Measurements from ENCODE around the gene SHROOM2. TPM values are rescaled to one million over a fixed set of nuclear protein-coding genes. Genes with fewer than 3 reads are reported as not detected.
"Not testable (repeated sequence)": the region's sequence is repeated elsewhere in the genome, so short reads cannot be mapped to it uniquely, and the experiment has no call there.

SHROOM2 gene
- total RNA-seq, 8 experiments from 2014 or later: 2.5 to 65.1 (median 18.8) TPM

GRCh38 chrX:9851890-9852289 is 65.7 kb downstream of the SHROOM2 start:
- WGBS, 10 experiments: 51 to 85% (median 63%) methylated on average over 1 to 5 of the region's 6 CpGs; no CpG with 5 or more reads in 6 of the 10 experiments

GRCh38 chrX:9853307-9853706 is 67.1 kb downstream of the SHROOM2 start:
- in situ Hi-C loops (cut with MboI; ENCODE audit: low pct_unique_long_range_greater_than_20kb in 2 of 9, low sequenced_read_pairs in 9 of 9, unreplicated experiment in 9 of 9): no loop called here
- Histone ChIP-seq H3K4me3 (no peak overlapping the region), H3K27ac (no peak overlapping the region), H3K4me1 (replicated peaks in 1 of 2) (peaks cover 28 to 32% of the 10 kb centered on the region in 2 donors)
- 86 to 89% methylated on average over 1 to 3 of the region's 4 CpGs; no CpG with 5 or more reads in 8 of the 10 experiments for WGBS, 10 experiments
- no peak for ATAC-seq (replicated peaks in 6 of 8)

More at GRCh38 chrX:9851890-9852289, 65.7 kb downstream of the SHROOM2 start:
- no peak overlapping the region for H3K27ac ChIP-seq
- in situ Hi-C loops (cut with MboI; ENCODE audit: low pct_unique_long_range_greater_than_20kb in 2 of 9, low sequenced_read_pairs in 9 of 9, unreplicated experiment in 9 of 9): no loop called here
- peaks cover 15 to 19% of the 10 kb centered on the region in 2 donors for H3K4me1 ChIP-seq (replicated peaks in 1 of 2)
- no peak for ATAC-seq (replicated peaks in 6 of 8)
- no peak overlapping the region for H3K4me3 ChIP-seq

DNA sequence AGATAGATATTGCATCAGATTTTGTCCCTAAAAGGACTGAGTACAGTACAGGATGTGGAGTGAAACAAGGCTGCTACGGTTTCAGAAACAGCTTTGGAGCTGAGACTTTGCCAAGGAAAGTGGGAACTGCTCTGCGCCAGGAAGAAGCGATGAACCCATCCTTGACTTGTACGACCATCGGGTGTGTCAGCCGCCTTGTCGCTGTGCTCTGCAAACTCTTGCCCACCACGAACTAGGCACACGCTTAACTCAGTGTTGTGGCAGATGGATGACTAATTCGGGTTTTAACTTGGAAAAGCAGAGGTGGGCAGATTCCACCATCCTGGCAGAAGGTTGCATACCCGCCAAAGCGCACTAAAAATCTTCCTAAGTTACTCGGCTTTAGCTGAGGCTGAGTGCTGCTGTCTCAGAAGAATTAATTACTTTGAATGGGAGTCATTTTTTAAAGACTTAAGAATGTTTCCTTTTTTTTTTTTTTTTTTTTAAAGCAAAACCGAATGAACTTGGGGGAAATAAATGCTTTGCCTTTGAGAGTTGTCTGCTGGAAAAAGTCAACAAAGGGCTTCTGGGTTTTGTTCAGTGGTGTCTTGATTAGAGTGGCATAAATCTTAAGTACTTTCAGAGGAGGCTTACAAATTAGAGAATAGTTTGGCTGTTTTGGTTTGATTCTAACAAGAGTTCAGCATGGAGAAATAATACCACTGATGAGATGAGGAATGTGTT is 69.5 kb downstream of the SHROOM2 start:
- H3K4me1 ChIP-seq (replicated peaks in 1 of 2): peaks cover 37 to 45% of the 10 kb centered on the region in 2 donors
- in situ Hi-C loops (cut with MboI; ENCODE audit: low pct_unique_long_range_greater_than_20kb in 2 of 9, low sequenced_read_pairs in 9 of 9, unreplicated experiment in 9 of 9): no loop called here
- H3K27ac ChIP-seq: no peak overlapping the region
- WGBS, 10 experiments: 0 to 83% (median 54%) methylated on average over 1 to 12 of the region's 14 CpGs; no CpG with 5 or more reads in 4 of the 10 experiments
- H3K4me3 ChIP-seq: no peak overlapping the region
- ATAC-seq (replicated peaks in 6 of 8): peak in 2 of 8 experiments; percentile 6 to 9

DNA sequence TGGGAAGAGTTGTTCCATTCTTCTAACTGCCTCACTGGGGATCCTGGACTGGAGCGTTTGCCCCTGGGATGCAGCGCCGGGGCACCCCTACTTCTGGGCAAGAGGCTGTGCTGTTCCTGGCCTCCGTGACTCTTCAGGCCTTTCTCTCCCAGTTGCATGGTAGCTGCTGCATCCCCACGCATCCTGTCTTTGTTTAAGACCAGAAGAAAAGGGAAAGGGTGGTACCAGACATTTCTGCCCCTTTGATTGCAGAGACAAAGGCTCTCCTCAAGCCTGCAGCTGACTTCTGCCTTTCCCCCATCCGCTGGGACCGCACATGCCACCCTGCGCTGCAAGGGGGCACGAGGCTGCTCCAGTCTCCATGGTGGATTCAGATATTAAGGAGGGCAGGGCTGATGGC is 70.4 kb downstream of the SHROOM2 start:
- peak overlapping the region in 1 of 2 donors; percentile 75 for H3K27ac ChIP-seq
- H3K4me1 ChIP-seq (replicated peaks in 1 of 2): peaks cover 37 to 45% of the 10 kb centered on the region in 2 donors
- 0 to 40% methylated on average over 1 to 4 of the region's 9 CpGs; no CpG with 5 or more reads in 8 of the 10 experiments for WGBS, 10 experiments
- no peak overlapping the region for H3K4me3 ChIP-seq
- peak in 1 of 8 experiments; percentile 3 for ATAC-seq (replicated peaks in 6 of 8)
- in situ Hi-C loops (cut with MboI; ENCODE audit: low pct_unique_long_range_greater_than_20kb in 2 of 9, low sequenced_read_pairs in 9 of 9, unreplicated experiment in 9 of 9): no loop called here

- peak overlapping the region; percentile 73 to 75 for H3K27ac ChIP-seq
- WGBS, 10 experiments: 55 to 75% (median 65%) methylated on average over 4 to 10 of the region's 21 CpGs; no CpG with 5 or more reads in 7 of the 10 experiments
- peaks cover 37 to 45% of the 10 kb centered on the region in 2 donors for H3K4me1 ChIP-seq (replicated peaks in 1 of 2)
- H3K4me3 ChIP-seq: no peak overlapping the region
- in situ Hi-C loops (cut with MboI; ENCODE audit: low pct_unique_long_range_greater_than_20kb in 2 of 9, low sequenced_read_pairs in 9 of 9, unreplicated experiment in 9 of 9): no loop called here
- ATAC-seq (replicated peaks in 6 of 8): peak in 5 of 8 experiments; percentile 88 to 92 (median 89)
Measured at GRCh38 chrX:9857575-9858474, 71.6 kb downstream of the SHROOM2 start.

GRCh38 chrX:9858684-9859083 is 72.5 kb downstream of the SHROOM2 start:
- H3K4me3 ChIP-seq; in situ Hi-C loops (cut with MboI; ENCODE audit: low pct_unique_long_range_greater_than_20kb in 2 of 9, low sequenced_read_pairs in 9 of 9, unreplicated experiment in 9 of 9); ATAC-seq (replicated peaks in 6 of 8): not testable (repeated sequence)
- peaks cover 37 to 45% of the 10 kb centered on the region in 2 donors for H3K4me1 ChIP-seq (replicated peaks in 1 of 2)
- 60 to 100% (median 92%) methylated on average over 1 to 9 of the region's 11 CpGs; no CpG with 5 or more reads in 6 of the 10 experiments for WGBS, 10 experiments
- peak overlapping the region; percentile 73 to 75 for H3K27ac ChIP-seq

GRCh38 chrX:9859711-9860555 is 73.7 kb downstream of the SHROOM2 start:
- in situ Hi-C loops (cut with MboI; ENCODE audit: low pct_unique_long_range_greater_than_20kb in 2 of 9, low sequenced_read_pairs in 9 of 9, unreplicated experiment in 9 of 9): no loop called here
- 4 to 82% (median 50%) methylated on average over 2 to 8 of the region's 14 CpGs; no CpG with 5 or more reads in 5 of the 10 experiments for WGBS, 10 experiments
- H3K4me3 ChIP-seq: no peak overlapping the region
- ATAC-seq (replicated peaks in 6 of 8): peak in 4 of 8 experiments; percentile 28 to 60 (median 40)
- peaks cover 31 to 37% of the 10 kb centered on the region in 2 donors for H3K4me1 ChIP-seq (replicated peaks in 1 of 2)
- H3K27ac ChIP-seq: peak overlapping the region; percentile 14 to 55

DNA sequence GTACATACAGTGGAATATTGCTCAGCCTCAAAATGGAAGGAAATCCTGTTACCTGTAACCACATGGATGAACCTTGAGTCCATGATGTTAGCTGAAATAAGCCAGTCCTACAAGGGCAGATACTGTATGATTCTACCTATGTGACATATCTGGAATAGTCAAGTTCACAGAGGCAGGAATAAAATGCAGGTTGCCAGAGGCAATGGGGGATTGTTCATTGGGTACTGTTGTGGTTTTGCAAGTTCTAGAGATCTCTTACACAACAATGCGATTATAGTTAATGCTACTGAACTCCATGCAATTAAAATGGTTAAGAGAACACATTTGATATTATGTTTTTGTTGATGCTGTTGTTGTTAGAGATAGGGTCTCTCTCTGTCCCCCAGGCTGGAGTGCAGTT is 74.6 kb downstream of the SHROOM2 start:
- Histone ChIP-seq H3K4me1 (replicated peaks in 1 of 2) (peaks cover 24 to 32% of the 10 kb centered on the region in 2 donors), H3K4me3 (no peak overlapping the region), H3K27ac (no peak overlapping the region)
- ATAC-seq (replicated peaks in 6 of 8): no peak
- WGBS, 10 experiments: 43 to 100% (median 80%) methylated on average over 1 of the region's 1 CpG; no CpG with 5 or more reads in 7 of the 10 experiments
- in situ Hi-C loops (cut with MboI; ENCODE audit: low pct_unique_long_range_greater_than_20kb in 2 of 9, low sequenced_read_pairs in 9 of 9, unreplicated experiment in 9 of 9): no loop called here

DNA sequence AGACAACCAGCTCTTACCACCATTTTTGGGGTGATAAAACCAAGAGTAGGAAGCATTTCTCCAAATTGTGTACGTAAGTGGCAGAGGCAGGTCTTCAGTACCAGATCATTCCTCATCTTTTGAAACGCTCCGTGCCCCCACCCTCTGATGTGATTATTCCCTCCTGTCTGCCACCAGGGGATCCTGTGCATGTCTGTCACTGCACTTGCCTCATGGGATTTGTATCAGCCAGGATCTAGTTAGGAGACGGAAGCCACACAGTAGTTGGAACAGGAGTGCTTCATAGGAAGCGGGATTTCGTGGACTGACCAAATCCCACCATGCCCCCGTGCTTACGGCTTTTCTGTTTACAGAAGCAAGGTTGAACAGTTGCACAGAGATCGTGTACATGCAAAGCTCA is 75.5 kb downstream of the SHROOM2 start:
- peaks cover 24 to 32% of the 10 kb centered on the region in 2 donors for H3K4me1 ChIP-seq (replicated peaks in 1 of 2)
- ATAC-seq (replicated peaks in 6 of 8): no peak
- in situ Hi-C loops (cut with MboI; ENCODE audit: low pct_unique_long_range_greater_than_20kb in 2 of 9, low sequenced_read_pairs in 9 of 9, unreplicated experiment in 9 of 9): no loop called here
- H3K4me3 ChIP-seq: no peak overlapping the region
- 80 to 100% (median 92%) methylated on average over 1 to 6 of the region's 9 CpGs; no CpG with 5 or more reads in 5 of the 10 experiments for WGBS, 10 experiments
- no peak overlapping the region for H3K27ac ChIP-seq

- ATAC-seq (replicated peaks in 6 of 8): peak in 1 of 8 experiments; percentile 56
- no peak overlapping the region for H3K27ac ChIP-seq
- 0 to 100% (median 40%) methylated on average over 1 to 2 of the region's 11 CpGs; no CpG with 5 or more reads in 7 of the 10 experiments for WGBS, 10 experiments
- in situ Hi-C loops (cut with MboI; ENCODE audit: low pct_unique_long_range_greater_than_20kb in 2 of 9, low sequenced_read_pairs in 9 of 9, unreplicated experiment in 9 of 9): no loop called here
- H3K4me3 ChIP-seq: no peak overlapping the region
- H3K4me1 ChIP-seq (replicated peaks in 1 of 2): peaks cover 19 to 28% of the 10 kb centered on the region in 2 donors
Measured at GRCh38 chrX:9862525-9862924, 76.3 kb downstream of the SHROOM2 start.

GRCh38 chrX:9862953-9863352 is 76.7 kb downstream of the SHROOM2 start:
- H3K27ac ChIP-seq: no peak overlapping the region
- in situ Hi-C loops (cut with MboI; ENCODE audit: low pct_unique_long_range_greater_than_20kb in 2 of 9, low sequenced_read_pairs in 9 of 9, unreplicated experiment in 9 of 9): no loop called here
- H3K4me1 ChIP-seq (replicated peaks in 1 of 2): peaks cover 15 to 25% of the 10 kb centered on the region in 2 donors
- H3K4me3 ChIP-seq: no peak overlapping the region
- no peak for ATAC-seq (replicated peaks in 6 of 8)
- WGBS, 10 experiments: 85 to 100% (median 89%) methylated on average over 3 to 5 of the region's 7 CpGs; no CpG with 5 or more reads in 7 of the 10 experiments

DNA sequence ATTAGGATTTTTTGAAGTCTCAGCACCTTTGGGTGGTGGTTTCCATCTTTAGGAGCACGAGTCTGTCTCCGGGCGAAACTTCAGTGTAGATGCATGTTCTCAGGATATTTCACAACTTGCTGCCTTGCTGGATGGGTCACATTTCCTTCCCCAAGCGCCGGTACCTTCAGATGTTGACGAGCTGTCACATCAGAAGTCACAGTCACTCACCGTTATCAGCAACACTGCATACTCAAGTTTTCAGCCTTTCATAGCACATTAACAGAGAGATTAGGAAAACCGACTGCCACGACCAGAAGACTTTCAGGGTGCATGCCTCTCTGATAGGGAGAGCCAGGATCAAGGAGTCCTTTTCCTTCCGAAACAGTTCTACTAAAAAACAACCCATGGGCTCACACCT is 77.8 kb downstream of the SHROOM2 start:
- 53 to 98% (median 93%) methylated on average over 2 to 10 of the region's 10 CpGs; no CpG with 5 or more reads in 6 of the 10 experiments for WGBS, 10 experiments
- Histone ChIP-seq H3K4me1 (replicated peaks in 1 of 2) (peaks cover 11 to 19% of the 10 kb centered on the region in 2 donors), H3K4me3 (no peak overlapping the region), H3K27ac (no peak overlapping the region)
- in situ Hi-C loops (cut with MboI; ENCODE audit: low pct_unique_long_range_greater_than_20kb in 2 of 9, low sequenced_read_pairs in 9 of 9, unreplicated experiment in 9 of 9): no loop called here
- ATAC-seq (replicated peaks in 6 of 8): no peak

Measured in motor neuron (in vitro differentiated cells).